K562 (cell line): ENCODE measurements around the gene PYDC1. TPM values are rescaled to one million over a fixed set of nuclear protein-coding genes. Genes with fewer than 3 reads are reported as not detected.

ENCODE experiments used
- ATAC-seq: fragments of 200-7000 bp; cut with Tn5 transposase; 3 replicates; pipeline ENCODE4 v1.9.1; 2020; ENCODE audit warnings: moderate library complexity
- BruUV-seq: library from RNA; stranded (reverse); fragments of 400-500 nt; replicated peaks from 2 replicates; lab custom pipeline; 2021; lab: Mats Ljungman, UMichigan
- CTCF ChIA-PET: fragments of 300-600 bp; formaldehyde crosslinking; extraction: SDS; loops from one replicate; lab custom pipeline; 2021; ENCODE audit warnings: low intra/inter-chr PET ratio; lab: Yijun Ruan, JAX
- POLR2A ChIA-PET: fragments of 300-600, 350-650 bp; sonication (Branson Sonifier 250); formaldehyde crosslinking; extraction: SDS; loops from one replicate; lab custom pipeline; 2021; ENCODE audit warnings: antibody characterized with exemption, inconsistent platforms; lab: Yijun Ruan, JAX
- DNase-seq, 4 experiments: peaks; one replicate each; pipeline versions ENCODE4 v3.0.0 to v3.0.0-alpha.2; 2011 to 2018; ENCODE audit warnings: low spot score in 3 of 4, mixed read lengths in 3 of 4; ENCODE audit errors: extremely low read depth in 1 of 4
- FAIRE-seq: peaks from 2 replicates; lab custom pipeline; 2011; peaks lifted over from hg19 to GRCh38; lab: Jason Lieb, UNC
- H2AFZ ChIP-seq: 2 replicates; pipeline ENCODE4 v1.6.0; 2011; ENCODE audit warnings: low read depth, low read length, control low read depth, inconsistent platforms
- H3K27ac ChIP-seq: fragments of 200-600 bp; 3 replicates; pipeline ENCODE4 v1.8.0; 2011; ENCODE audit warnings: low read depth, mild to moderate bottlenecking, control low read depth, inconsistent platforms, low read length, moderate library complexity, mixed read lengths; ENCODE audit errors: extremely low read depth
- H3K27me3 ChIP-seq, 2 experiments: fragments of 300-600 bp in 1 of 2; 2 replicates in 1 of 2; 3 replicates in 1 of 2; pipeline versions ENCODE4 v1.6.0 to v1.8.0; 2011; ENCODE audit warnings: inconsistent platforms in 2 of 2, low read length in 2 of 2, mild to moderate bottlenecking in 1 of 2, mixed read lengths in 1 of 2, moderate library complexity in 1 of 2; ENCODE audit not compliant: control insufficient read depth in 2 of 2, insufficient read depth in 2 of 2
- H3K36me3 ChIP-seq: fragments of 300-600 bp; 3 replicates; pipeline ENCODE4 v1.8.0; 2011; ENCODE audit warnings: mild to moderate bottlenecking, low read length, inconsistent platforms; ENCODE audit not compliant: control insufficient read depth, insufficient read depth
- H3K4me1 ChIP-seq, 2 experiments: fragments of 200-600 bp in 1 of 2; replicated peaks in 1 of 2; 2 replicates in 1 of 2; 3 replicates in 1 of 2; pipeline versions ENCODE4 v1.5.1 to v1.8.0; 2011; ENCODE audit warnings: inconsistent platforms in 2 of 2, low read length in 2 of 2, mild to moderate bottlenecking in 1 of 2, mixed read lengths in 1 of 2, moderate library complexity in 1 of 2; ENCODE audit not compliant: control insufficient read depth in 2 of 2, insufficient read depth in 2 of 2
- H3K4me2 ChIP-seq: 2 replicates; pipeline ENCODE4 v1.6.1; 2011; ENCODE audit warnings: low read length, control low read depth, inconsistent platforms, mixed read lengths; ENCODE audit not compliant: insufficient read depth
- H3K4me3 ChIP-seq: fragments of 200-600 bp; sonication (generic), shearing (Covaris generic); 2 replicates; pipeline ENCODE4 v1.5.1; 2016; ENCODE audit warnings: control low read depth, inconsistent platforms
- H3K79me2 ChIP-seq: fragments of 200-600 bp; 3 replicates; pipeline ENCODE4 v1.8.0; 2011; ENCODE audit warnings: low read length, inconsistent platforms; ENCODE audit not compliant: control insufficient read depth, insufficient read depth
- H3K9ac ChIP-seq, 2 experiments: 2 replicates each; pipeline versions ENCODE4 v1.6.0 to v1.6.1; 2011; ENCODE audit warnings: low read depth in 2 of 2, low read length in 2 of 2, control low read depth in 1 of 2, inconsistent platforms in 1 of 2, mild to moderate bottlenecking in 1 of 2, mixed read lengths in 1 of 2; ENCODE audit not compliant: insufficient read depth in 1 of 2
- H3K9me1 ChIP-seq: one replicate; pipeline ENCODE4 v1.6.0; 2011; ENCODE audit warnings: inconsistent platforms, mild to moderate bottlenecking, low read length, moderate library complexity; ENCODE audit not compliant: control insufficient read depth, insufficient read depth
- H3K9me3 ChIP-seq: replicated peaks from 2 replicates; pipeline ENCODE4 v1.5.1; 2011; ENCODE audit warnings: low read depth, low read length, inconsistent platforms; ENCODE audit not compliant: control insufficient read depth, insufficient read depth
- H4K20me1 ChIP-seq: replicated peaks from 2 replicates; pipeline ENCODE4 v1.6.1; 2011; ENCODE audit warnings: low read length, inconsistent platforms, mixed read lengths; ENCODE audit not compliant: control insufficient read depth, insufficient read depth
- ARID3A ChIP-seq: IDR thresholded peaks from 2 replicates; pipeline ENCODE4 v1.6.1; 2012; ENCODE audit warnings: low read depth, low read length, improper control_type of control experiment, borderline replicate concordance
- DDX20 ChIP-seq: fragments of 450-650 bp; IDR thresholded peaks from 2 replicates; pipeline ENCODE4 v1.6.1; 2016; ENCODE audit warnings: missing genetic modification characterization, low read depth, mild to moderate bottlenecking, missing compliant biosample characterization, moderate library complexity
- EGR1 ChIP-seq: fragments of 450-650 bp; conservative IDR thresholded peaks from 2 replicates; pipeline ENCODE4 v1.6.1; 2017; ENCODE audit warnings: mild to moderate bottlenecking
- FOXJ3 ChIP-seq: sonication (generic); formaldehyde crosslinking; IDR thresholded peaks from 2 replicates; pipeline ENCODE4 v1.4.0; 2020; ENCODE audit warnings: mild to moderate bottlenecking, missing genetic modification reagents
- KHSRP ChIP-seq: fragments of 450-650 bp; IDR thresholded peaks from 2 replicates; pipeline ENCODE4 v1.6.1; 2017
- PBX2 ChIP-seq, 2 experiments: IDR thresholded peaks in 1 of 2; conservative IDR thresholded peaks in 1 of 2; 2 replicates each; pipeline ENCODE4 v1.6.1; 2016; ENCODE audit warnings: low read depth in 2 of 2, mild to moderate bottlenecking in 1 of 2, missing compliant biosample characterization in 1 of 2, missing genetic modification characterization in 1 of 2, moderate library complexity in 1 of 2
- POLR3A ChIP-seq: IDR thresholded peaks from 2 replicates; pipeline ENCODE4 v1.6.1; 2011; ENCODE audit warnings: borderline replicate concordance, mild to moderate bottlenecking, moderate library complexity; ENCODE audit not compliant: insufficient read length, insufficient read depth; ENCODE audit errors: extremely low read depth
- RBM22 ChIP-seq: fragments of 200-400 bp; formaldehyde crosslinking; IDR thresholded peaks from 2 replicates; pipeline ENCODE4 v1.6.1; 2018; ENCODE audit warnings: low read length, low read depth; ENCODE audit not compliant: poor library complexity, severe bottlenecking
- RBM25 ChIP-seq: fragments of 200-400 bp; formaldehyde crosslinking; IDR thresholded peaks from 2 replicates; pipeline ENCODE4 v1.6.1; 2018; ENCODE audit warnings: low read length, low read depth, moderate library complexity; ENCODE audit not compliant: severe bottlenecking
- SMAD3 ChIP-seq: fragments of 450-650 bp; formaldehyde crosslinking; conservative IDR thresholded peaks from 2 replicates; pipeline ENCODE4 v1.4.0; 2020; ENCODE audit warnings: mild to moderate bottlenecking
- SMARCC2 ChIP-seq: fragments of 450-650 bp; IDR thresholded peaks from 2 replicates; pipeline ENCODE4 v1.6.1; 2017; ENCODE audit warnings: antibody characterized with exemption, moderate library complexity, mild to moderate bottlenecking, low read depth
- TCF3 ChIP-seq: sonication (generic); formaldehyde crosslinking; IDR thresholded peaks from 2 replicates; pipeline ENCODE4 v1.4.0; 2020; ENCODE audit warnings: mild to moderate bottlenecking, missing genetic modification reagents
- TEAD4 ChIP-seq, 2 experiments: sonication (generic) in 1 of 2; formaldehyde crosslinking in 1 of 2; IDR thresholded peaks; 2 replicates each; pipeline versions ENCODE4 v1.6.1 to v1.8.0; 2012 to 2022; ENCODE audit warnings: borderline replicate concordance in 1 of 2, inconsistent platforms in 1 of 2, low read length in 1 of 2, mild to moderate bottlenecking in 1 of 2, missing genetic modification reagents in 1 of 2
- ZNF121 ChIP-seq: sonication (generic); formaldehyde crosslinking; conservative IDR thresholded peaks from 2 replicates; pipeline ENCODE4 v1.8.0; 2022; ENCODE audit warnings: missing genetic modification reagents
- WGBS: fragments of 100-300 bp; shearing (Covaris generic); methylation state at CpG from one replicate; pipeline ENCODE4 v1.1.6; 2016; ENCODE audit warnings: low coverage, mixed read lengths; ENCODE audit not compliant: insufficient coverage; ENCODE audit errors: missing lambda C conversion rate; 5-methylcytosine and 5-hydroxymethylcytosine counted together
- in situ Hi-C: fragments of 300-500 bp; cut with MboI; formaldehyde crosslinking; loops from 4 replicates; pipeline ENCODE4 v1.15.0; 2018; ENCODE audit warnings: inconsistent platforms, mixed read lengths
- intact Hi-C: fragments of 100-400 bp; cut with micrococcal nuclease; formaldehyde crosslinking; loops from 2 replicates; pipeline ENCODE4 v1.14.2; 2022
- polyA plus RNA-seq, 8 experiments: library from polyadenylated mRNA; depleted of rRNA in 4 of 8; stranded (reverse) in 5 of 8; unstranded in 3 of 8; fragments of >200 nt; fragmentation: Nextera tagmentation in 2 of 8; fragmentation: Illumina TruSeq in 1 of 8; extraction: Ambion mirVana in 2 of 8; extraction: Trizol in 1 of 8; gene quantifications; 2 replicates each; pipeline versions ENCODE4 v1.2.1 to v1.2.3, GENCODE V29; 2011 to 2014; ENCODE audit warnings: inconsistent platforms in 1 of 8, missing spikeins in 1 of 8
- total RNA-seq, 7 experiments: library from RNA; depleted of rRNA in 6 of 7; stranded (reverse); fragments of >200 nt in 6 of 7; fragmentation: Illumina TruSeq in 2 of 7; extraction: Trizol in 2 of 7; gene quantifications; 2 replicates each; pipeline versions ENCODE4 v1.2.1 to v1.2.3, GENCODE V29; 2011 to 2021; ENCODE audit warnings: low replicate concordance in 1 of 7

The PYDC1 gene
- total and polyA plus RNA-seq, 9 of the 15 experiments (the other 6 are each of a cell fraction or from before 2014, with no cell fraction given) = not detected

- no peak for TF ChIP-seq PBX2 (CRISPR knock-in tag; IDR thresholded peaks at IDR 0.05; ENCODE audit: low read depth)
- no peak for TF ChIP-seq PBX2 (tag; conservative IDR thresholded peaks at IDR 0.05; ENCODE audit: low read depth)
- TF ChIP-seq, all 486 proteins: peak for 6
Observed at GRCh38 chr16:31206776-31207175, 10.2 kb downstream of the PYDC1 start (continued).

- Histone ChIP-seq H3K4me3 (no peak overlapping the region), H3K9me1 (no peaks in the 10 kb centered on the region), H3K4me2 (no peak overlapping the region), H3K9ac (no peak overlapping the region), H3K9me3 (no peaks in the 10 kb centered on the region), H2AFZ (no peak overlapping the region), H3K36me3 (no peaks in the 10 kb centered on the region), H4K20me1 (peaks cover 4% of the 10 kb centered on the region; the same call in 1 of the 2 replicates), H3K79me2 (no peaks in the 10 kb centered on the region), H3K27me3 (peaks cover 0 to 11% of the 10 kb centered on the region in 2 experiments; a peak in 2 of 5 replicates), H3K27ac (no peak overlapping the region), H3K4me1 (peaks cover 12 to 26% of the 10 kb centered on the region in 2 experiments)
- WGBS = 45% methylated on average over 8 of the region's 9 CpGs
- no TSS peak for BruUV-seq
- ChIA-PET CTCF (no interaction called here), POLR2A (interaction anchor here (1.1 to 2.1 kb wide), 2 partner anchors 8 to 15 kb away, joined by 3 to 10 read pairs; partner anchors contain the start of gene TRIM72)
- DNase-seq = no peak
- intact Hi-C loops = loop anchor here (5.0 to 10.0 kb wide), 2 partner anchors 177 to 660 kb away; no protein-coding TSS in a partner anchor
- ATAC-seq = no peak
- no peak for FAIRE-seq
- in situ Hi-C loops = loop anchor here (5.0 kb wide), 1 partner anchor 87 kb away; no protein-coding TSS in a partner anchor
- TF ChIP-seq TEAD4 (IDR thresholded peaks at IDR 0.05; ENCODE audit: low read length) (no peak), TEAD4 (CRISPR knock-in tag; IDR thresholded peaks at IDR 0.05; ENCODE audit: borderline replicate concordance) (no peak), TCF3 (no peak), RBM22 (no peak), SMAD3 (CRISPR knock-in tag) (no peak), FOXJ3 (CRISPR knock-in tag) (no peak), POLR3A (no peak), ZNF121 (CRISPR knock-in tag) (peak; percentile 93), KHSRP (no peak), SMARCC2 (no peak), EGR1 (no peak), RBM25 (peak; percentile 32), ARID3A (no peak), DDX20 (tag) (no peak)
Observed at GRCh38 chr16:31204871-31205666, 11.9 kb downstream of the PYDC1 start.
